Measurements from ENCODE around the gene FHIT. TPM values are rescaled to one million over a fixed set of nuclear protein-coding genes. Genes with fewer than 3 reads are reported as not detected.

Gene FHIT
- total and polyA plus RNA-seq, 9 donors: 5.1 to 11.8 (median 9.5) TPM

GRCh38 chr3:60015032-60015705 is 1236.1 kb downstream of the FHIT start:
- intact Hi-C loops (cut with DNase I): no loop called here
- 76 to 84% (median 83%) methylated on average over 6 of the region's 6 CpGs for WGBS, 3 donors

DNA sequence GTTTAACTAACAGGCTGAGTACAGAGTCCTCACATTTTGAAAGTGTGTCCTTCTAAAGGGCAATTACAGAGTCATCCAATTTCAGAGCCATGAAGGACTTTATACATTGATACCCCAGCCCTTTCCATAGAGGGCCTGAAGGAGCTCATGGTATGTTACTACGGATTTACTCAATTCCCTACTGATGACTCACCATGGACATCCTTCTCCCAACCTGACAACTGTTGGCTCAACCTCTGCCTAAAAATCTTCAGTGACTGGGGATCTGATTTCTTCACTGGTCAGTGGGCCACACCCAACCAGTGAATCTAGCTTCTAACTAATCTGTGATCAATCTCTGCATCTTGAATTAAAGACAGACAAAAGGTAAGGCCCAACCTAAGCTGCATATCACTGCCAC is 1238.0 kb downstream of the FHIT start:
- no peak for DNase-seq
- intact Hi-C loops (cut with DNase I): no loop called here
- 76 to 84% (median 81%) methylated on average over 1 of the region's 1 CpG for WGBS, 3 donors
- no peaks in the 10 kb centered on the region for H3K9me3 ChIP-seq
- H3K4me1 ChIP-seq (ENCODE audit: insufficient read depth): no peaks in the 10 kb centered on the region
- H3K27me3 ChIP-seq: no peaks in the 10 kb centered on the region
- H3K36me3 ChIP-seq: no peaks in the 10 kb centered on the region
- H3K27ac ChIP-seq: no peak overlapping the region
- TF ChIP-seq POLR2A (IDR thresholded peaks at IDR 0.05): no peak
- no peak for TF ChIP-seq CTCF (IDR thresholded peaks at IDR 0.05)
- no peak for TF ChIP-seq EP300 (IDR thresholded peaks at IDR 0.05)
- H3K4me3 ChIP-seq: no peak overlapping the region

More at GRCh38 chr3:60015032-60015705, 1236.1 kb downstream of the FHIT start:
- Histone ChIP-seq H3K27me3 (no peaks in the 10 kb centered on the region), H3K27ac (no peak overlapping the region), H3K4me3 (no peak overlapping the region), H3K9me3 (no peaks in the 10 kb centered on the region), H3K36me3 (no peaks in the 10 kb centered on the region), H3K4me1 (ENCODE audit: insufficient read depth) (no peaks in the 10 kb centered on the region)
- DNase-seq: no peak
- TF ChIP-seq EP300 (IDR thresholded peaks at IDR 0.05): no peak
- no peak for TF ChIP-seq POLR2A (IDR thresholded peaks at IDR 0.05)
- TF ChIP-seq CTCF (IDR thresholded peaks at IDR 0.05): no peak

- no peaks in the 10 kb centered on the region for H3K9me3 ChIP-seq
- WGBS, 3 donors: 71 to 78% (median 75%) methylated on average over 9 of the region's 9 CpGs
- H3K27me3 ChIP-seq: no peaks in the 10 kb centered on the region
- H3K4me3 ChIP-seq: no peak overlapping the region
- no peak for TF ChIP-seq POLR2A (IDR thresholded peaks at IDR 0.05)
- TF ChIP-seq CTCF (IDR thresholded peaks at IDR 0.05): no peak
- no peak for TF ChIP-seq EP300 (IDR thresholded peaks at IDR 0.05)
- no peak overlapping the region for H3K27ac ChIP-seq
- no peaks in the 10 kb centered on the region for H3K4me1 ChIP-seq (ENCODE audit: insufficient read depth)
- intact Hi-C loops (cut with DNase I): no loop called here
- no peaks in the 10 kb centered on the region for H3K36me3 ChIP-seq
- no peak for DNase-seq
Observed at GRCh38 chr3:60011218-60011617, 1240.0 kb downstream of the FHIT start.

DNA sequence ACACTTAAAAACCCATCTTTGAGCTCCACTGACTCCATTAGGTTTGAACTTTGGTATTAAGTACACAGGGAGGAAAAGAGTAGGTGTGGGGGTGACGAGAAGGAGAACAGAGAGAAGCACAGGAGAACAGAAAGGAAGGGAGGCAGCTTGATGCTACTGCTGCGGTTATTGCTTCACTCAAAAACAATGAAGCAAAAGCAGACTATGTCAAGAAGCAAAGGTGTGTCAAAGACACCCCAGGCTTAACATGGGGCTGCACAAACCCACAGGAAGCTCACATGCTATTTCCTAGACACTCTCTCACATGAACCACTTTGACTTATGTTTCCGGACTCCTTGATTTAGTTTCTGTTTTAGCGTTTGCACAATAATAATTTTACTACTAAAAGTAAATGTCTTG is 1240.5 kb downstream of the FHIT start:
- Histone ChIP-seq H3K4me3 (no peak overlapping the region), H3K27ac (no peak overlapping the region), H3K9me3 (no peaks in the 10 kb centered on the region), H3K27me3 (no peaks in the 10 kb centered on the region), H3K4me1 (ENCODE audit: insufficient read depth) (no peaks in the 10 kb centered on the region), H3K36me3 (no peaks in the 10 kb centered on the region)
- intact Hi-C loops (cut with DNase I): no loop called here
- no peak for DNase-seq
- TF ChIP-seq POLR2A (IDR thresholded peaks at IDR 0.05) (no peak), EP300 (IDR thresholded peaks at IDR 0.05) (no peak), CTCF (IDR thresholded peaks at IDR 0.05) (no peak)
- WGBS, 3 donors: 46 to 53% (median 50%) methylated on average over 4 of the region's 4 CpGs

All from ovary (tissue), 9 donors.